GM21528 (cell line): ENCODE results near the gene PLCG2.

Source experiments
- ATAC-seq: cut with Tn5 transposase; IDR thresholded peaks from one replicate; pipeline ENCODE4 v1.9.1; 2021; ENCODE audit warnings: mild to moderate bottlenecking, moderate library complexity; ENCODE audit not compliant: unreplicated experiment, low FRiP score

Gene PLCG2

DNA sequence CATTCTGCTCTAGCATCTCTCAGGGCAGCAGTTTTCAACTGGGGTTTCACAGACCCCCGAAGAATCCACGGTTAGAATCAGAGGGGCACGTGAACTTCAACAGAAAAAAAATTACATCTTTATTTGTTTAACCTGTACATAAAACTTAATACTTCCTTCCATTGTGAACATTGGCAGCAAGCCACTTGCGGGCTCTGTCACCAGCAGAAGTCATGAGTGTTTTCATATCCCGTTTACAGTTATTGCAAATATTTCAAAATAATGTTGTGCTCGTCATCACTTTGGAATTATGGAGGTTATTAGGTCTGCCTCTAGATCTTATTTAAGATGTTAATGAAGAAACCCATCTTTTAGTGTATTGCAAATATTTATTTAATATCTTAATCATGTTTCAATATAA lies 122.4 kb downstream of the PLCG2 start:
- ATAC-seq: no peak

DNA sequence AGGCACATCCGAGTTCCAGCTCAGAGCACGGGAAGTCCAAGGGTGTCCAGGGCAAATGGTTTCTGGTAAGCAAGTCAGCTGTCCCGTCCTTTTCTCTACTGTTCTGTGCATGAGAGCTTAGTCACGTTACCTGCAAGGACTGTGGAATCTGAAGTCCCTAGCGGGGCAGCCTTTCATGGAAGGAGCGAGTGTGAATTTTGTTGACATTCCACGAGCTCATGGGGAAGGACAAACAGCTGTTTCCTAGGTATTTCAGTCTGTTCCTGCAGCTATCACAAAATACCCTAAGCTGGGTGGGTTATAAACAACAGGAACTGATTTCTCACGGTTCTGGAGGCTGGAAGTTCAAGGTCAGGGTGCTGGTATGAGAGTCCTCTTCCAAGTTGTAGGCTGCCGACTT lies 122.9 kb downstream of the PLCG2 start:
- ATAC-seq: no peak

DNA sequence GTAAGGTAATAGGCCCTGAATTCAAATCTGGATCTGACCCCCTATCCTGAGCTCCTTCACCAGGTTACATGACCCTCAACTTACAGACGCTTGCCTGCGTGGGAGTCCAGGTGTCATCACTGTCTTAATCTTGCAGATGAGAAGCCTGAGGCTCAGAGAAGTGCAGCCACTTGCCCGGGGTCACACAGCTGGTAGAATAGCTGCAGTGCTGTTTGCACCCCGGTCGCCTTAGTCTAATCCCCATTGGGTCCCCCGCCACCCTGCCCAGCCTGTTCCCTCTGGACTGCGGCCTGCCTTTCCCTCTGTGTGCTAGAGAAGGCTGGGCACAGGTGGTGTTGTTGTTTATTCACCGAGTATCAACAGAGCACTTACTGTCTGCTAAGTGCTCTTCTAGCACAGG lies 125.2 kb downstream of the PLCG2 start:
- no peak for ATAC-seq

DNA sequence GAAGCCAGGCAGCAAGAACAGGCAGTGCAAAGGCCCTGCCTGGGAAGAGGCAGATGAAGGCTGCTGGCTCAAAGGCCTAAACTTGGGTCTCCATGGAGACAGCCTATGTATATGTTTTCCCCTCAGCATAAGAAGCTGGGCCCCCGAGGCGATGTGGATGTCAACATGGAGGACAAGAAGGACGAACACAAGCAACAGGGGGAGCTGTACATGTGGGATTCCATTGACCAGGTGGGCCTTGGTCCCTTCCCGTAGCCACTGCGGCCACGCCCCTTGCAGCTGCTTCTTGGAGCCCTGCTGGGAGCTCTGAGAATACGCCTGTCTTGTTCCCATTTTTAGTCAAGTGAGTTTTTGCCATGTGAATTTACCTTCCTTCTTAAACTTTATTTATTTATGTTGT lies 126.2 kb downstream of the PLCG2 start:
- ATAC-seq: no peak

DNA sequence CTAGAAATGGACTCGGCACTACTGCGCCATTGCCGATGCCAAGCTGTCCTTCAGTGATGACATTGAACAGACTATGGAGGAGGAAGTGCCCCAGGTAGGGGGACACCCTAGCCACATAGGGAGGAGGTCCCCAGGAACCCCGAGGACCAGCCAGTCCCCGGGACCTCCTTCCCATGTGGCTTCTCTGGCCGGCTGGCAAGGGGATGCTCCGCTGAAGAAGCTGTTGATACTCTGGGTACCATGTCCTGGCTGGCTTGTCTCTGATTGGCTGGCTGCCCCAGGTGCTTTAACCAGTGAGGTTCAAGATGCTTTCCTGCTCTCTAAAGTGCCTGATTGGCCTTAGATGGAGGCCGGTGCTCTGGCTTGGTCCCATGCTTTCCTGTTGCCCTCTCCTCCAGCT lies 128.6 kb downstream of the PLCG2 start:
- no peak for ATAC-seq

DNA sequence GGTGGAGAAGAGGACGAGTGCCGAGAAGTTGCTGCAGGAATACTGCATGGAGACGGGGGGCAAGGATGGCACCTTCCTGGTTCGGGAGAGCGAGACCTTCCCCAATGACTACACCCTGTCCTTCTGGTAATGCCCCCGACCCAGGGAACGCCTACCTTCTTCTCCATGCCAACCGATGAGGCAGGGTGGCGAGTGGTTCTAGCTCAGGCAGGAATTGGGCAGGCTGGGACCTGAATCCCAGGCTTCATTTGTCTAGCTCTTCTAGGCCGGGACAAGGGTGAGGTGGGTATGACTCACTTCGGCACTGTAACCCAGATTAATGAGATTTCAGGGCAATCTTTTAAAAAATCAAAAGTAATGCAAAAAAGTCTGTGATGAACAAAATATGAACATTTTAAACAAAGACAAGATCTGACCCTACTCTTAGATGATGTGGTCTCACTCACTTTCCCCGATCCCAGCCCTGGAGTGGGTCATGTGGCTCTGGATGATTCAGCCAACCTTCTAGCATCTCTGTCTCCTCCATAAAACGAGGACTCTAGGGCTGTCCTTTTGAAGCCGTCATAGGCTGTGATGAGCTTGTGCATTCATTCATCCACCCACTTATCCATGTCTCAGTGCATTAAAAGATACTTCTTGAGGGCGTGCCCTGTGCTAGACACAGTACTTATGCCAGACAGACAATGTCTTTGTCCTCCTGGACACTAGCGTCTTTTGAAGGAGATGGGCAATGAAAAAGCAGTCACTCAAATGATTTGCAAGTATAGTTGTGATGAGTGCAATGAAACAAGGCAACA lies 129.6 kb downstream of the PLCG2 start:
- no peak for ATAC-seq

DNA sequence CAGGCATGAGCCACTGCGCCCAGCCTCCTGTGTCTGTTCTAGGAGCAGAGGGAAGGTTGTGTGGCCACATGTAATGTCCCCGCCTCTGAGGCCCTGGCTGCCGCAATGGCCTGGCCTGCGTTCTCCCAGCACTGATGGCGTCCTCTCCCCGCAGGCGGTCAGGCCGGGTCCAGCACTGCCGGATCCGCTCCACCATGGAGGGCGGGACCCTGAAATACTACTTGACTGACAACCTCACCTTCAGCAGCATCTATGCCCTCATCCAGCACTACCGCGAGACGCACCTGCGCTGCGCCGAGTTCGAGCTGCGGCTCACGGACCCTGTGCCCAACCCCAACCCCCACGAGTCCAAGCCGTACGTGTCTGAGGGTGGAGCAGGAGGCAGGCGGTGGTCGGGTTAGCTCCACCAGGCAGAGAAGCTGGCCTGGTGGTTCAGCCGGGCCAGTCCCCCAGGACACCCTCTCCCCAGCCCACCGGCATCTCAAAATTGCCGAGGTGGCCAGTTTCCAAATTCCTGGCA lies 131.3 kb downstream of the PLCG2 start:
- no peak for ATAC-seq

DNA sequence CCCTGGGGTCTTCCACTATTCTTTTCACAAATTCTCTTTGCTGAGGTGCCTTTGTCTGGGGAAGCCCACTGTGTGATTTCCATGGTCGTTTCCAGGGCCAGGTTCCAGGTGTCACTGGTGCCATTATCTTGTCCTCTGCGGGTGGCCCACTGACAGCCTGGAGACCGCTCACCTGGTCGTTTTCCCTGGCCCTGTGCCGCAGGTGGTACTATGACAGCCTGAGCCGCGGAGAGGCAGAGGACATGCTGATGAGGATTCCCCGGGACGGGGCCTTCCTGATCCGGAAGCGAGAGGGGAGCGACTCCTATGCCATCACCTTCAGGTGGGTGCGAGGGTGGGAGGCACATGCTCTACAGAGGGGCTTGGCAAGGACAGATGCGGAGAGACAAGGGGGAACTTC lies 133.3 kb downstream of the PLCG2 start:
- ATAC-seq: no peak

DNA sequence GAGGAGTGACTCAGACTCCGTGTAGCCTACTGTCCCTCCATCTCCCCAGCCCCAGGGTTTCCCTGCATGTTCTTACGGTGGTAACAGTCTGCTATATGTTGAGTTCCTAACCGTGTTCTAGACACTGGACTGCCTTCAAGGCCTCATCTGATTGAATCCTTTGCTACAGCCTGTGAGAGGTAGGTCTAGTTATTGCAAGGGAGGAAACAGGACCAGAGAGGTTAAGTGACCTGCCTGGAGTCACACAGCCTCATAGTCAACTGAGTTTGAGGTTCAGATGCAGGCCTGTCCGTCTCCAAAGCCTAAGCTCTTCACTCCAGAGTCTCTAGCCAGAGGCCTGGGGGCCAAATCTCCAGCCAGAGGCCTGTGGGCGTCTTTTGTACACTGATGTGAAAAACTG lies 134.1 kb downstream of the PLCG2 start:
- no peak for ATAC-seq

DNA sequence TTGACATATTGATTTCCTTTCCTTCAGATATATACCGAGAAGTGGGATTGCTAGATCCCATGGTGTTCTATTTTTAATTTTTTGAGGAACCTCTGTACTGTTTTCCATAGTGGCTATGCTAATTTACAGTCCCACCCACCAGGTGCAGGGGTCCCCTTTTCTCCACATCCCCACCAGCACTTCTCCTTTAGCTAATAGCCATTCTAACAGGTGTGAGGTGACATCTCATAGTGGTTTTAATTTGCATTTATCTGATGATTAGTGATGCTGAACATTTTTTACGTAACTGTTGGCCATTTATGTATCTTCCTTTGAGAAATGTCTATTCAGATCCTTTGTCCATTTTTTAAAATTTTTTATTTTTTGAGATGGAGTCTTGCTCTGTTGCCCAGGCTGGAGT lies 138.3 kb downstream of the PLCG2 start:
- no peak for ATAC-seq

DNA sequence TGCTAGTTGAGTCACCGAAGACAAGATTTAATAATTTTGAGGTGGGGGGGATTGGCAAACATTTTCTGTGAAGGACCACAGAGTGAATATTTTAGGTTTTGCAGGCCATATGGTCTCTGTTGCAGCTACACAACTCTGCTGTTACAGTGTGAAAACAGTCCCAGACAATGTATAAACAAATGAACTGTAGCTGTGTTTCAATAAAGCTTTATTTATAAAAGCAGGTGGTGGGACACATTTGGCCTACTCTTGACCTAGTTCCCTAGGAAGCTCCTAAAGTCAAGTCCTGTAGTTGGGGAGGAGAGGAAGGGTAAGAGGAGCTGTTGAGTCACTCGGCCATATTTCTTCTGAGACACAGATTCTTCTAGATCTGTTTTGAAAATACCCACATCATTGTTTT lies 139.8 kb downstream of the PLCG2 start:
- ATAC-seq: no peak

DNA sequence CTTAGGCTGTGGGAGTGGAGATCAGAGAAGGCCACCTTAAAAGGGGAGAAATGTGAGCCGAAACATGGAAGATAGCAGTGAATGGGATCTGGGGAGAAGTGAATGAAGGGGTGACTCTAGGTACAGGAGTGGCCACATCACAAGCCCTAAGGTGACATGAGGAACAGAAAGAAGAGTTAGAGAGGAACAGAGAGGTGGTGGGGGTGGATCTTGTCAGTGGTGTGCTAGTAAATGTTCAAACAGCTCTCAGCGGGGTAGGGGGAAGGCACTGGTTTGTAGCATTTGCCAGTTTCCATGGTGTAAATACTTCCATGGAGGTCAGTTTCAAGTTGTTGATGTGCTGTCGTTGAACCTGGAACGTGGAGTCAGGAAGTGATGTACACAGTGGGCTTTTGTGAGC lies 141.4 kb downstream of the PLCG2 start:
- no peak for ATAC-seq

DNA sequence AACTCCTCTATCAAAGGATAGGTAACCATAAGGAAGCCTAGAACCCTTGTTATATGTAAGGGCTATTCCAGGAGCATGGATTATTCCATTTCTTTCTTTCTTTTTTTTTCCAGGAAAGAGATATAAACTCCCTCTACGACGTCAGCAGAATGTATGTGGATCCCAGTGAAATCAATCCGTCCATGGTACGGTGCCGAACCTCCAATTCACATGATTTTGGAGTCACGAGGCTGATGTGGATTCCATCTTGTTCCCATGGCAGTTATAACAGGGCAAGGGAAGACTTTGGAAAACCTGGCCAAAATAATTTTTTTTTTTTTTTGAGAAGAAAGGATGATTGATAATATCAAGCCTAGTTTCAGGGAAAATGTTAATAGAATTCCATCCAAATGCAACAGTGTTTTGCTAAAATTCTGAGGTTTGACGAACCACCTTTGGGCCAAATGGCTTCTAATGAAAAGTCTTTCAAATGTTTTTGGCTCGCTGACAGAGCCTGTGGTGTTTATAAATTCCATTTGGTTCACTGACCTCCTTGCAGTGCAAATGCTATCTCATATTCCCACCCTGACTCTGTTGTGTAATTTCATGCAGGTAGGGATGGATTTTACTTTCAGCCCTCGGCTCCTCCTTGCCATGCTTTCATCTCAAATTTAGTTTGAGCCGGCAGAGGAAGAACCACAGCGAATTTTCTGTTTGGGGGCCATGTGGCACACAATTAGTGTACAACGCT lies 142.2 kb downstream of the PLCG2 start:
- ATAC-seq: no peak

DNA sequence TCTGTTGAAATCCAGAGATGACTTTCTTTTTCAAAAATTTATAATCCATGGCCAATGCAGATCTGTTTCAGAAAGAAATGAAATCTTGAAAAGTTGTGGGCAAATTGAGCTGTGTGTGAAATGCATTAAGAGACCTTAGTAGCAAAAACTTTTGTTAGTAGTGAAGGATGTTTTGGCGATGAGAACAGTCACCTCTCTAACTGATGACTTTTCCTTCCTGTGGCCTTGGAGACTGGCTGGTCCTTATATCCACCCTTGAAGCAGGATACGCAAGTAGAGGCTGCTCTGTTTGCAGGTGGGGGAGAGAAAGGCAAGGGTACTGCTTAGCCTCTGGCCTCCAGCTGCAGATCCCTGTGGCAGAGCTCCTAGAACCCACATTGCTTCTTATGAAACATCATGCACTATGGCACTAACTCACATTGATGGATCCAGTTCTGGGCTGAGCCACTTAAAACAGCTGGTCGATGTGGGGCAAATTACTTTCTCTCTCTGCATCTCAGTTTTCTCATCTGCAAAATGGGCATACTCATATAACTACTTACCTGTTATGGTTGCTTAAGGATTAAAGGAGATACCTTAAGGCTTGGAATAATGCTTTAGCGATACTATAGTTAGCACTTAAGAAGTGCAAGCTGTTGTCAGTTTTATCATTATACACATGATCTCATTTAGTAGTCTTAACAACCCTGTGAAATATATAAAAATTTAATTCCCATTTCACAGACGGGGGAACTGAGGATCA lies 142.9 kb downstream of the PLCG2 start:
- ATAC-seq: no peak

DNA sequence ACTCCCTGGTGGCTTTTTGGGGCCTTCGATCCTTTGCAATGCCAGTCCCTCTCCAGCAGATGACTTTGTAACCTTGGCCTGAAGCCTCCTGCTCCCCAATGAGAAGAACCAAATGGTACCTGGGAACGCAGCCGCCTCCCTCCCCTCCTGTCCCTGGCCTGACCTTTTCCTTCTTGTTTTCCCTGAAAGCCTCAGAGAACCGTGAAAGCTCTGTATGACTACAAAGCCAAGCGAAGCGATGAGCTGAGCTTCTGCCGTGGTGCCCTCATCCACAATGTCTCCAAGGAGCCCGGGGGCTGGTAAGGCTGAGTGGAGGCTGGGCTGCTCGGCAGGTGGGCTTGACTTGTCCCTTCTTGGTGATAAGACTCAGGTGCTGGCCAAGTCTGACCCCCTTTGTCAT lies 144.2 kb downstream of the PLCG2 start:
- ATAC-seq: no peak

DNA sequence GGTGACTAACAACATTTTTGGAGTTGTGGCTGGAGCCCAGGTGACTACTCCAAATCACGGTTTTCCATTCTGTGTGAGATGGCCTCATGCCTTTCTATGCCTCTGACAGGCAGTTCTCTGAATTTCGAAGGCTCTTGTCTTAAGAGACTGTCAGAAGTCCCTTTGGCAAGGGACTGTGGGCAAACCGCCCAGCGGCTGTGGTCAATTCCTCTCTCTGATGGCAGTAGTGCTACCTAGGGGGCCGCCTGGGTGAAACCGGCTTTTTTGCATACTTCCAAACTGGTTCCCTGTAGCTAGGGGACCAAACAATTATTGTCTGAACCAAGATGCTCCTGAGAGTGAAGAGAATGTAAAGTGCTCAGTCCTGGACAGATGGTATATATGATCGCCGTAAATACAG lies 145.9 kb downstream of the PLCG2 start:
- no peak for ATAC-seq

DNA sequence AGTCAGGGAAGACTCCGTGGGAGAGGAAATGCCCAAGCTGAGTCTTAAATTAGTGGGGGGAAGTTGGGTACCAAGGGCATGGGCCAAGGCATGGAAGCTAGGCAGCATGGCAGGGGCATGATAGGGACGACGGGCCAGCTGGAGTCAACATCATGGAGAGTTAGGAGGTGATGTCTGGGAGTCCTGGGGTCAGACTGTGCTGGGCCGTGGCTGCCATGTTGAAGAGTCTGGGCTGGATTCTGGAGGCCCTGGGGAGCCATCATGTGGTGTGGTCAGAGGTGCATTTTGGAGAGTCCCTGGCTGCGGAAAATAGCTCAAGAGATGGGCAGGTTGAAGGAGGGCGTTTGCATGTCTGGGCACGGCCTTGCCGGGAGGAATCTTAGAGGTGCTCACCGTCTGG lies 146.9 kb downstream of the PLCG2 start:
- no peak for ATAC-seq

DNA sequence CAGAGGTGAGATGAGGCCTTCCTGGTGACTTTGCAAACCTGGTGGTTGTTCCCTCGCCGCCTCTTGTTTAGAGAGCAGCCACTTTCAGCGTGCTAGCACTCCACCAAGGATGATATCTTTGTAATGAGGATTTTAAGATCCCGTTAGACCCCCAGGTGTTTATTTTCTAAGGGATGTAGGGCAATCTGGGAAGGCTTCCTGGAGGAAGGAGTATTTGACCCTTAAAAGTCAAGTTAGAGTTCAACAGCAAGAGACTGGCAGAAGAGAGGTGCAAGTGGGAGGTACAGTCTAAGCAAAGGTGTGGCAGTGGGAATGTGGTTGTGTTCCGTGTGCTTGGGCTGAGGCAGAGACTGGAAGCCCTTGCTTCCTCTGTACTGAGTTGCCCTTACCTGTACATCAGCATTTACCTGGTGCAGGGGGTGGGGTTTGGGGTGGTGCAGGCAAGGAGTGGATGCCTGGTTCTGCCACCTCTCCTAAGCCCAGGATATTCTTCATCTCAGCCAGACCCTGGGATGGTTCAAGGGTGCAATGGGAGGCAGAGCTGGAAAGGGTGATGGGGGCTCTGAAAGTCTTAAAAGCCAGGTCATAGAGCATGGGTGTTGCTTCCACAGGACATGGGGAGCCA lies 148.6 kb downstream of the PLCG2 start:
- ATAC-seq: no peak

DNA sequence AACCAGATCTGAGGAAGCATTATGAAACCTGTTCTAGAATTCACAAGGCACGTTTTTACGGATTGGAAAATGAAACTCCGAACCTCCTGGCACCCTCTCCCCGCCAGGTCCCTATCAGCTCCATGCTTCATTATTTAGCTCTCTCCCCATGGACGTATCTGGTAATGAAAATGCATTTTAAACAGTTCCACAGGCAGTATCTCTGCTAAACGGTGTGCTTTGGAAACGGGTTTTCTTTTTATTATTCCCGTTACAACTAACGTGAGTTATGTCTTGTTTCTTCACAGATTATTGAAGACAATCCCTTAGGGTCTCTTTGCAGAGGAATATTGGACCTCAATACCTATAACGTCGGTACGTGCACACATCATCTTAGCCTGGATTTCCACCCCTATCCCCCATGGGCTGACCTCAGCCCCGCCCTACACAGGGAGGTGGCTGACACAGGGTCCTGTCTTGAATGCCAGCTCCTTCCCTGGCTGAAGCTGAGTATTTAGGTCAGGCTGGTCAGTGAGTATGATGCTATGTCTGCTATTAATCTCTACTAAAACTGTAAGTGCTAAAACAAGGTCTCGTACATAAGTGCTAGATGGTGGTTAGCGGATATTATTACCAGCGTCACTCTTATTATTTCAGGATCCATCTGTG lies 149.3 kb downstream of the PLCG2 start:
- ATAC-seq: no peak

DNA sequence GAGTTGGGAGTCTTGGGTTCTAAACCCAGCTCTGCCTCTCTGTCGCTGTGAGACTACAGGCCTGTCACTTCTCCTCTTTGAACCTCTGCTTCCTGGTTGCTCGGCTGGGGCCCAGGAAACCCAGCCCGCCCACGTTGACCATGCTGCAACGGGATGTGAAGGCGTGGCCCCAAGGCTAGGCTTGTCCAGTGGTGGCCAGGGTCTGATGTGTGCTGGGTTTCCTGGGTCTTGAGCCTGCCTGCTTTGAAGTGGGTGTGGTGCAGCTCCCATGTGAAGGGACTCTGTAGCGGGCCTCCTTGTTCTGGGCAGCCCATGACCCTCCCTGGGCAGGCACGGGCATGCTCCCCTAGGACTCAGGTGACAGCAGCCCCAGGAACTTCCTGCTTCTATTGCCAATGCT lies 149.9 kb downstream of the PLCG2 start:
- no peak for ATAC-seq
